GM23338 (cell line): ENCODE data around the gene HTR3E. TPM values are rescaled to one million over a fixed set of nuclear protein-coding genes. Genes with fewer than 3 reads are reported as not detected.

ENCODE experiments used
- ATAC-seq: fragments of 200-7000 bp; cut with Tn5 transposase; 3 replicates; pipeline ENCODE4 v1.9.1; 2020
- DNase-seq: peaks from one replicate; pipeline ENCODE4 v3.0.0-alpha.2; 2015; ENCODE audit warnings: low spot score
- H2AFZ ChIP-seq: fragments of 200-600 bp; sonication (generic); 2 replicates; pipeline ENCODE4 v1.8.0; 2016; ENCODE audit warnings: antibody characterized with exemption, mild to moderate bottlenecking, moderate library complexity
- H3F3A ChIP-seq: fragments of 200-600 bp; sonication (generic); replicated peaks from 2 replicates; pipeline ENCODE4 v1.8.0; 2017; ENCODE audit warnings: antibody characterized with exemption, mixed run types, low read depth
- H3K27ac ChIP-seq: fragments of 200-600 bp; sonication (generic); 2 replicates; pipeline ENCODE4 v1.6.1; 2016; ENCODE audit warnings: low read depth
- H3K27me3 ChIP-seq: fragments of 200-600 bp; sonication (generic); 2 replicates; pipeline ENCODE4 v1.8.0; 2016; ENCODE audit warnings: mild to moderate bottlenecking, mixed run types, moderate library complexity; ENCODE audit not compliant: insufficient read depth
- H3K36me3 ChIP-seq: fragments of 200-600 bp; sonication (generic); 2 replicates; pipeline ENCODE4 v1.8.0; 2016; ENCODE audit warnings: mild to moderate bottlenecking; ENCODE audit not compliant: insufficient read depth
- H3K4me1 ChIP-seq: fragments of 200-600 bp; sonication (generic); 2 replicates; pipeline ENCODE4 v1.8.0; 2016; ENCODE audit warnings: mild to moderate bottlenecking, moderate library complexity; ENCODE audit not compliant: insufficient read depth
- H3K4me2 ChIP-seq: fragments of 200-600 bp; sonication (generic); 2 replicates; pipeline ENCODE4 v1.7.1; 2017; ENCODE audit warnings: mixed run types
- H3K4me3 ChIP-seq: fragments of 200-600 bp; sonication (generic); 2 replicates; pipeline ENCODE4 v1.6.1; 2016; ENCODE audit warnings: mixed run types
- H3K79me2 ChIP-seq: fragments of 200-600 bp; sonication (generic); replicated peaks from 2 replicates; pipeline ENCODE4 v1.8.0; 2017; ENCODE audit warnings: mild to moderate bottlenecking; ENCODE audit not compliant: insufficient read depth
- H3K9me2 ChIP-seq: fragments of 200-600 bp; sonication (generic); 2 replicates; pipeline ENCODE4 v1.8.0; 2017; ENCODE audit not compliant: insufficient read depth
- H4K20me1 ChIP-seq: fragments of 200-600 bp; sonication (generic); replicated peaks from 2 replicates; pipeline ENCODE4 v1.8.0; 2017; ENCODE audit warnings: mild to moderate bottlenecking; ENCODE audit not compliant: insufficient read depth
- H3K27ac Mint-ChIP-seq: 2 replicates; pipeline ENCODE4 v1.8.0; 2020; ENCODE audit warnings: inconsistent platforms, mild to moderate bottlenecking, moderate library complexity, mixed read lengths
- H3K27me3 Mint-ChIP-seq: 3 replicates; pipeline ENCODE4 v1.8.0; 2022; ENCODE audit warnings: low read depth, mild to moderate bottlenecking, moderate library complexity, mixed read lengths, inconsistent platforms; ENCODE audit not compliant: insufficient read depth, poor library complexity
- H3K36me3 Mint-ChIP-seq: 3 replicates; pipeline ENCODE4 v1.8.0; 2021; ENCODE audit warnings: low read depth, mild to moderate bottlenecking, inconsistent platforms, moderate library complexity, mixed read lengths
- H3K4me1 Mint-ChIP-seq: 3 replicates; pipeline ENCODE4 v1.8.0; 2020; ENCODE audit warnings: mild to moderate bottlenecking, inconsistent platforms, mixed read lengths
- H3K4me3 Mint-ChIP-seq: 3 replicates; pipeline ENCODE4 v1.8.0; 2021; ENCODE audit warnings: moderate library complexity, mild to moderate bottlenecking, inconsistent platforms, mixed read lengths
- H3K9me3 Mint-ChIP-seq: 3 replicates; pipeline ENCODE4 v1.8.0; 2020; ENCODE audit warnings: moderate library complexity, mild to moderate bottlenecking, inconsistent platforms, mixed read lengths
- CREB1 ChIP-seq: fragments of 250-450 bp; sonication (Bioruptor Pico); IDR thresholded peaks from 2 replicates; pipeline ENCODE4 v1.5.0; 2020; ENCODE audit warnings: low read depth, mild to moderate bottlenecking, moderate library complexity
- EZH2 ChIP-seq: fragments of 200-600 bp; sonication (generic); IDR thresholded peaks from one replicate; pipeline ENCODE4 v1.8.0; 2017; ENCODE audit warnings: antibody characterized with exemption, mild to moderate bottlenecking, low read depth; ENCODE audit not compliant: unreplicated experiment
- EZH2phosphoT487 ChIP-seq: fragments of 200-600 bp; sonication (generic); IDR thresholded peaks from one replicate; pipeline ENCODE4 v1.8.1; 2018; ENCODE audit warnings: antibody characterized with exemption; ENCODE audit not compliant: unreplicated experiment
- JUNB ChIP-seq: IDR thresholded peaks from one replicate; pipeline ENCODE4 v1.6.1; 2016; ENCODE audit warnings: antibody characterized with exemption; ENCODE audit not compliant: unreplicated experiment
- POLR2AphosphoS5 ChIP-seq: IDR thresholded peaks from 2 replicates; pipeline ENCODE4 v1.6.1; 2016; ENCODE audit warnings: antibody characterized with exemption, low read depth
- STAT1 ChIP-seq: IDR thresholded peaks from one replicate; pipeline ENCODE4 v1.6.1; 2016; ENCODE audit warnings: antibody characterized with exemption; ENCODE audit not compliant: unreplicated experiment
- polyA plus RNA-seq: library from polyadenylated mRNA; unstranded; fragments of >200 nt; fragmentation: Nextera tagmentation; extraction: Ambion mirVana; gene quantifications from 2 replicates; pipeline ENCODE4 v1.2.1, GENCODE V29; 2016
- total RNA-seq: library from RNA; depleted of rRNA; stranded (reverse); fragments of >200 nt; shearing (Covaris generic); gene quantifications from 2 replicates; pipeline ENCODE4 v1.2.3, GENCODE V29; 2014
- TF ChIP-seq, protein P1 (sequence below), 2 experiments: fragments of 200-600 bp in 1 of 2; sonication (generic) in 1 of 2; conservative IDR thresholded peaks; 2 replicates each; pipeline versions ENCODE4 v1.5.1 to v1.6.1; 2016 to 2017; ENCODE audit warnings: antibody characterized with exemption in 2 of 2, low read depth in 2 of 2, mild to moderate bottlenecking in 2 of 2, moderate library complexity in 1 of 2
- TF ChIP-seq, protein P2 (sequence below): fragments of 250-450 bp; sonication (Bioruptor Pico); IDR thresholded peaks from 2 replicates; pipeline ENCODE4 v1.5.0; 2020; ENCODE audit warnings: mild to moderate bottlenecking, moderate library complexity
- TF ChIP-seq, protein P3 (sequence below): IDR thresholded peaks from 2 replicates; pipeline ENCODE4 v1.6.1; 2016; ENCODE audit warnings: antibody characterized with exemption
- TF ChIP-seq, protein P4 (sequence below): IDR thresholded peaks from one replicate; pipeline ENCODE4 v1.6.1; 2018; ENCODE audit warnings: antibody characterized with exemption; ENCODE audit not compliant: unreplicated experiment

HTR3E gene
- total and polyA plus RNA-seq, 2 experiments from 2014 or later, result not detected

DNA sequence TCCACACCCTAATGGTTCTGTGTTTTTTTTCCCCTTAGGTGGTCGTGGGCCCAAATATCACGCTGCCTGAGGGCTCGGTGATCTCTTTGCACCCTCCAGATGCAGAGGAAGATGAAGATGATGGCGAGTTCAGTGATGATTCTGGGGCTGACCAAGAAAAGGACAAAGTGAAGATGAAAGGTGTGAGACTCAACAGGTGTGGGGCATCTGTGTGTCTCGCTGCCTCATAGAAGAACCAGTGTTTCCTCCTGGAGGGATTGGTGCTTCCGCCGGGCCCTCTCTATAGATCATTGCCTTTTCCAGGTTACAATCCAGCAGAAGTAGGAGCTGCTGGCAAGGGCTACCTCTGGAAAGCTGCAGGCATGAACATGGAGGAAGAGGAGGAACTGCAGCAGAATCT, 45.3 kb downstream of the HTR3E start:
- H3K4me3 Mint-ChIP-seq, result no peak overlapping the region
- no peaks in the 10 kb centered on the region for H3K27me3 ChIP-seq
- ATAC-seq (no peak), DNase-seq (no peak)
- no peak overlapping the region for H3K4me3 ChIP-seq
- peaks cover 11% of the 10 kb centered on the region for H3K36me3 ChIP-seq
- H3K4me1 ChIP-seq, result no peaks in the 10 kb centered on the region
- peaks cover 3% of the 10 kb centered on the region for H3K27me3 Mint-ChIP-seq
- peaks cover 18% of the 10 kb centered on the region for H3K79me2 ChIP-seq
- H3K27ac ChIP-seq, result no peak overlapping the region
- peaks cover 4% of the 10 kb centered on the region for H4K20me1 ChIP-seq
- H2AFZ ChIP-seq, result no peak overlapping the region
- no peaks in the 10 kb centered on the region for H3K4me1 Mint-ChIP-seq
- H3F3A ChIP-seq, result no peaks in the 10 kb centered on the region
- TF ChIP-seq EZH2, result no peak
- no peak for TF ChIP-seq EZH2phosphoT487
- no peak for TF ChIP-seq STAT1
- no peak for TF ChIP-seq POLR2AphosphoS5
- TF ChIP-seq, protein P1, sequence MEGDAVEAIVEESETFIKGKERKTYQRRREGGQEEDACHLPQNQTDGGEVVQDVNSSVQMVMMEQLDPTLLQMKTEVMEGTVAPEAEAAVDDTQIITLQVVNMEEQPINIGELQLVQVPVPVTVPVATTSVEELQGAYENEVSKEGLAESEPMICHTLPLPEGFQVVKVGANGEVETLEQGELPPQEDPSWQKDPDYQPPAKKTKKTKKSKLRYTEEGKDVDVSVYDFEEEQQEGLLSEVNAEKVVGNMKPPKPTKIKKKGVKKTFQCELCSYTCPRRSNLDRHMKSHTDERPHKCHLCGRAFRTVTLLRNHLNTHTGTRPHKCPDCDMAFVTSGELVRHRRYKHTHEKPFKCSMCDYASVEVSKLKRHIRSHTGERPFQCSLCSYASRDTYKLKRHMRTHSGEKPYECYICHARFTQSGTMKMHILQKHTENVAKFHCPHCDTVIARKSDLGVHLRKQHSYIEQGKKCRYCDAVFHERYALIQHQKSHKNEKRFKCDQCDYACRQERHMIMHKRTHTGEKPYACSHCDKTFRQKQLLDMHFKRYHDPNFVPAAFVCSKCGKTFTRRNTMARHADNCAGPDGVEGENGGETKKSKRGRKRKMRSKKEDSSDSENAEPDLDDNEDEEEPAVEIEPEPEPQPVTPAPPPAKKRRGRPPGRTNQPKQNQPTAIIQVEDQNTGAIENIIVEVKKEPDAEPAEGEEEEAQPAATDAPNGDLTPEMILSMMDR (conservative IDR thresholded peaks at IDR 0.05; ENCODE audit: low read depth in 2 of 2), result no peak
- H3K9me2 ChIP-seq, result no peaks in the 10 kb centered on the region
- no peak overlapping the region for H3K4me2 ChIP-seq
- H3K27ac Mint-ChIP-seq, result no peak overlapping the region
- peaks cover 64% of the 10 kb centered on the region for H3K36me3 Mint-ChIP-seq
- H3K9me3 Mint-ChIP-seq, result no peaks in the 10 kb centered on the region

GRCh38 chr3:184143327-184143726, 46.5 kb downstream of the HTR3E start:
- Histone ChIP-seq H3F3A (no peaks in the 10 kb centered on the region), H3K27me3 (no peaks in the 10 kb centered on the region), H3K79me2 (peaks cover 7% of the 10 kb centered on the region), H3K36me3 (peaks cover 10% of the 10 kb centered on the region), H2AFZ (no peak overlapping the region), H4K20me1 (peaks cover 4% of the 10 kb centered on the region), H3K9me2 (no peaks in the 10 kb centered on the region), H3K4me2 (no peak overlapping the region), H3K4me1 (no peaks in the 10 kb centered on the region), H3K4me3 (no peak overlapping the region), H3K27ac (no peak overlapping the region)
- DNase-seq (no peak), ATAC-seq (no peak)
- Mint-ChIP-seq H3K9me3 (no peaks in the 10 kb centered on the region), H3K4me1 (no peaks in the 10 kb centered on the region), H3K36me3 (peaks cover 58% of the 10 kb centered on the region), H3K27me3 (peaks cover 4% of the 10 kb centered on the region), H3K4me3 (no peak overlapping the region), H3K27ac (no peak overlapping the region)
- TF ChIP-seq, protein P2, sequence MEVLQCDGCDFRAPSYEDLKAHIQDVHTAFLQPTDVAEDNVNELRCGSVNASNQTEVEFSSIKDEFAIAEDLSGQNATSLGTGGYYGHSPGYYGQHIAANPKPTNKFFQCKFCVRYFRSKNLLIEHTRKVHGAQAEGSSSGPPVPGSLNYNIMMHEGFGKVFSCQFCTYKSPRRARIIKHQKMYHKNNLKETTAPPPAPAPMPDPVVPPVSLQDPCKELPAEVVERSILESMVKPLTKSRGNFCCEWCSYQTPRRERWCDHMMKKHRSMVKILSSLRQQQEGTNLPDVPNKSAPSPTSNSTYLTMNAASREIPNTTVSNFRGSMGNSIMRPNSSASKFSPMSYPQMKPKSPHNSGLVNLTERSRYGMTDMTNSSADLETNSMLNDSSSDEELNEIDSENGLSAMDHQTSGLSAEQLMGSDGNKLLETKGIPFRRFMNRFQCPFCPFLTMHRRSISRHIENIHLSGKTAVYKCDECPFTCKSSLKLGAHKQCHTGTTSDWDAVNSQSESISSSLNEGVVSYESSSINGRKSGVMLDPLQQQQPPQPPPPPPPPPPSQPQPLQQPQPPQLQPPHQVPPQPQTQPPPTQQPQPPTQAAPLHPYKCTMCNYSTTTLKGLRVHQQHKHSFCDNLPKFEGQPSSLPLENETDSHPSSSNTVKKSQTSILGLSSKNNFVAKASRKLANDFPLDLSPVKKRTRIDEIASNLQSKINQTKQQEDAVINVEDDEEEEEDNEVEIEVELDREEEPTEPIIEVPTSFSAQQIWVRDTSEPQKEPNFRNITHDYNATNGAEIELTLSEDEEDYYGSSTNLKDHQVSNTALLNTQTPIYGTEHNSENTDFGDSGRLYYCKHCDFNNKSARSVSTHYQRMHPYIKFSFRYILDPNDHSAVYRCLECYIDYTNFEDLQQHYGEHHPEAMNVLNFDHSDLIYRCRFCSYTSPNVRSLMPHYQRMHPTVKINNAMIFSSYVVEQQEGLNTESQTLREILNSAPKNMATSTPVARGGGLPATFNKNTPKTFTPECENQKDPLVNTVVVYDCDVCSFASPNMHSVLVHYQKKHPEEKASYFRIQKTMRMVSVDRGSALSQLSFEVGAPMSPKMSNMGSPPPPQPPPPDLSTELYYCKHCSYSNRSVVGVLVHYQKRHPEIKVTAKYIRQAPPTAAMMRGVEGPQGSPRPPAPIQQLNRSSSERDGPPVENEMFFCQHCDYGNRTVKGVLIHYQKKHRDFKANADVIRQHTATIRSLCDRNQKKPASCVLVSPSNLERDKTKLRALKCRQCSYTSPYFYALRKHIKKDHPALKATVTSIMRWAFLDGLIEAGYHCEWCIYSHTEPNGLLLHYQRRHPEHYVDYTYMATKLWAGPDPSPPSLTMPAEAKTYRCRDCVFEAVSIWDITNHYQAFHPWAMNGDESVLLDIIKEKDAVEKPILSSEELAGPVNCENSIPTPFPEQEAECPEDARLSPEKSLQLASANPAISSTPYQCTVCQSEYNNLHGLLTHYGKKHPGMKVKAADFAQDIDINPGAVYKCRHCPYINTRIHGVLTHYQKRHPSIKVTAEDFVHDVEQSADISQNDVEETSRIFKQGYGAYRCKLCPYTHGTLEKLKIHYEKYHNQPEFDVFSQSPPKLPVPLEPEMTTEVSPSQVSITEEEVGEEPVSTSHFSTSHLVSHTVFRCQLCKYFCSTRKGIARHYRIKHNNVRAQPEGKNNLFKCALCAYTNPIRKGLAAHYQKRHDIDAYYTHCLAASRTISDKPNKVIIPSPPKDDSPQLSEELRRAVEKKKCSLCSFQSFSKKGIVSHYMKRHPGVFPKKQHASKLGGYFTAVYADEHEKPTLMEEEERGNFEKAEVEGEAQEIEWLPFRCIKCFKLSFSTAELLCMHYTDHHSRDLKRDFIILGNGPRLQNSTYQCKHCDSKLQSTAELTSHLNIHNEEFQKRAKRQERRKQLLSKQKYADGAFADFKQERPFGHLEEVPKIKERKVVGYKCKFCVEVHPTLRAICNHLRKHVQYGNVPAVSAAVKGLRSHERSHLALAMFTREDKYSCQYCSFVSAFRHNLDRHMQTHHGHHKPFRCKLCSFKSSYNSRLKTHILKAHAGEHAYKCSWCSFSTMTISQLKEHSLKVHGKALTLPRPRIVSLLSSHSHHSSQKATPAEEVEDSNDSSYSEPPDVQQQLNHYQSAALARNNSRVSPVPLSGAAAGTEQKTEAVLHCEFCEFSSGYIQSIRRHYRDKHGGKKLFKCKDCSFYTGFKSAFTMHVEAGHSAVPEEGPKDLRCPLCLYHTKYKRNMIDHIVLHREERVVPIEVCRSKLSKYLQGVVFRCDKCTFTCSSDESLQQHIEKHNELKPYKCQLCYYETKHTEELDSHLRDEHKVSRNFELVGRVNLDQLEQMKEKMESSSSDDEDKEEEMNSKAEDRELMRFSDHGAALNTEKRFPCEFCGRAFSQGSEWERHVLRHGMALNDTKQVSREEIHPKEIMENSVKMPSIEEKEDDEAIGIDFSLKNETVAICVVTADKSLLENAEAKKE, result no peak
- no peak for TF ChIP-seq POLR2AphosphoS5
- TF ChIP-seq EZH2, result no peak
- TF ChIP-seq EZH2phosphoT487, result no peak
- no peak for TF ChIP-seq CREB1 (CRISPR knock-in tag)
- TF ChIP-seq, protein P3, sequence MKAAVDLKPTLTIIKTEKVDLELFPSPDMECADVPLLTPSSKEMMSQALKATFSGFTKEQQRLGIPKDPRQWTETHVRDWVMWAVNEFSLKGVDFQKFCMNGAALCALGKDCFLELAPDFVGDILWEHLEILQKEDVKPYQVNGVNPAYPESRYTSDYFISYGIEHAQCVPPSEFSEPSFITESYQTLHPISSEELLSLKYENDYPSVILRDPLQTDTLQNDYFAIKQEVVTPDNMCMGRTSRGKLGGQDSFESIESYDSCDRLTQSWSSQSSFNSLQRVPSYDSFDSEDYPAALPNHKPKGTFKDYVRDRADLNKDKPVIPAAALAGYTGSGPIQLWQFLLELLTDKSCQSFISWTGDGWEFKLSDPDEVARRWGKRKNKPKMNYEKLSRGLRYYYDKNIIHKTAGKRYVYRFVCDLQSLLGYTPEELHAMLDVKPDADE, result no peak
- TF ChIP-seq JUNB, result no peak
- TF ChIP-seq, protein P4, sequence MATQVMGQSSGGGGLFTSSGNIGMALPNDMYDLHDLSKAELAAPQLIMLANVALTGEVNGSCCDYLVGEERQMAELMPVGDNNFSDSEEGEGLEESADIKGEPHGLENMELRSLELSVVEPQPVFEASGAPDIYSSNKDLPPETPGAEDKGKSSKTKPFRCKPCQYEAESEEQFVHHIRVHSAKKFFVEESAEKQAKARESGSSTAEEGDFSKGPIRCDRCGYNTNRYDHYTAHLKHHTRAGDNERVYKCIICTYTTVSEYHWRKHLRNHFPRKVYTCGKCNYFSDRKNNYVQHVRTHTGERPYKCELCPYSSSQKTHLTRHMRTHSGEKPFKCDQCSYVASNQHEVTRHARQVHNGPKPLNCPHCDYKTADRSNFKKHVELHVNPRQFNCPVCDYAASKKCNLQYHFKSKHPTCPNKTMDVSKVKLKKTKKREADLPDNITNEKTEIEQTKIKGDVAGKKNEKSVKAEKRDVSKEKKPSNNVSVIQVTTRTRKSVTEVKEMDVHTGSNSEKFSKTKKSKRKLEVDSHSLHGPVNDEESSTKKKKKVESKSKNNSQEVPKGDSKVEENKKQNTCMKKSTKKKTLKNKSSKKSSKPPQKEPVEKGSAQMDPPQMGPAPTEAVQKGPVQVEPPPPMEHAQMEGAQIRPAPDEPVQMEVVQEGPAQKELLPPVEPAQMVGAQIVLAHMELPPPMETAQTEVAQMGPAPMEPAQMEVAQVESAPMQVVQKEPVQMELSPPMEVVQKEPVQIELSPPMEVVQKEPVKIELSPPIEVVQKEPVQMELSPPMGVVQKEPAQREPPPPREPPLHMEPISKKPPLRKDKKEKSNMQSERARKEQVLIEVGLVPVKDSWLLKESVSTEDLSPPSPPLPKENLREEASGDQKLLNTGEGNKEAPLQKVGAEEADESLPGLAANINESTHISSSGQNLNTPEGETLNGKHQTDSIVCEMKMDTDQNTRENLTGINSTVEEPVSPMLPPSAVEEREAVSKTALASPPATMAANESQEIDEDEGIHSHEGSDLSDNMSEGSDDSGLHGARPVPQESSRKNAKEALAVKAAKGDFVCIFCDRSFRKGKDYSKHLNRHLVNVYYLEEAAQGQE, result no peak
